ENCODE measurements around the gene GDF7.

The GDF7 gene

DNA sequence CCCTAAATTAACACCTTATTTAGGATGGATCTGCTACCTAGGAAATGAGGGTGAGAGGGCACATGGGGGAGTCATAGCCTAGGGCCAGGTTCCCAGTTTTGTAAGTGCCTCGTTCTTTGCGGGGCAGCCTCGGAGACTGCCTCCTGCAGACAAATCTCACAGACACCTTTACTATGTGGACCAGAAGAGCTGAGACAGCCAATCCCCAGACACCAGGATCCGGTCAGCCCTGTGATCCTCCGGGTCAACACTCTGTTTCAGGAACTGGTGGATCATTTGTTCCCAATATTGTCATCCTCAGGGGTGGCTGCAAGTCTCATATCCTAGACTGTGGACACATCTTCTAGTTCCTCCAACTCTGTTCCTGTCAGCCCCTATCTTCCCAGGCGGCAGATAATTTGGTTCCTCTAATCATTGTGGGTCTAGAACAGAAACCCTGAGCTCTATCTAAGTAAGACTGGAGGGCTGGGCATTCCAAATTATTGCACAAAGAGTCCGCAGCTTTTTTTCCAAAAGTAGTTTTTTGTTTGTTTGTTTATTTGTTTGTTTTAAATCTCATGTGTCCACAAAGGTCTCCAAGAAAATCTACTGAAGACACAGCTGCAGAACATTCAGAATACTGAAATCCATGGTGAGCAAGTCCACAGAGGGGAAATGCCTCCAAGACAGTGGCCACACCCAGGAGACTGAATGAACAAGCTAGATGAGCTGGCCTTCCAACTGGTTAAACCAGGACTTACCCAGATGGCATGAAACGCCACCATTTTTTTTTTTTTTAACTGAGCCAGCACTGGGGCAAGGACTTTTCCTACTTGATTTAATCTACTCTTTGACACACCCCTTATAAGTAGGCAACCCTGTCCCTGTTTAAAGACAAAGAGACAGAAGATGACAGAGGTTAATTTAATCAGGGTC lies 6.2 kb upstream of the GDF7 start:
- no peak for DNase-seq (ENCODE audit: low read depth in 2 of 2, low spot score in 1 of 2)

DNA sequence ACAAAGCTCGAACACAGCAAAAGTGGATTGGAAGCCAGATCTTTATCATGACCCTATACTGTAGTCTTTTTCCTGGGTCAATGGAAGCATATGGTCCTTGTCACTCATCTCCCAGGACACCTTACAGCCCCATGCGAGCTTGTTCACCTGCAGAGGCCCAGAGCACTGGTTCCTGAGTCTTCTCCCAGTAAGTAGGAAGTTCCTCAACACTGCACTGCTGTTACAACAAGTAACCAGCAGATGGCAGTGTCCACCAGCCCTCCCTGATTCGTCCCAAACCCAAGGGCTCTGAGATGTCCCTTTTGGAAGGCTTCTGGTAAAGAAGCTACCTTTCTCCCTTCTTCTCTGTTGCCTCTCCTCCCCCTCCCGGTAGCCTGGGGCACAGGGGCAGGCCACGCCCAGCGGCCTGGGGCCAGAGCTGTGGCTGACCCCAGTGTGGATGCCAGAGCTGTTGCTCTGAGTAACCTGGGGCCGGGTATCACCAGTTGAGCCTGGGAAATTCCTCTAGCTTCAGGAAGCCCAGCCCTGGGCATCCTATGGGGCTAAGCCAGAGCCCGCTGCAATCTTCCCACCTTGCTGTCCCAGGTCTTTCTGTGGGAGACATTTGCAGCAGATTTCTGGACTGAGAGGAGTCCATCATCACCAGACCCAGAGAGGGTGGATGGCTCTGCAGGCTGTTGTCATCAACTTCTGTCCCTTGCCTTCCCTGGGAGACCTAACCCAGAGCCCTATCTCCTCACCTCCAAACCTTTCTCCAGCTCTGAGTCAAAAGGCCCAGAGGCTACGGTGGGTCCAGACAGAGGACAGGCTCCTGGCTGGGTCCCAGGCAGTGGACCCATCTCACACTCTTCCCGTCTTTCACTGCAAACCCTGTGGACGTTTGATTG lies 5.3 kb upstream of the GDF7 start:
- peak; percentile 32 to 44 for DNase-seq (ENCODE audit: low read depth in 2 of 2, low spot score in 1 of 2)

DNA sequence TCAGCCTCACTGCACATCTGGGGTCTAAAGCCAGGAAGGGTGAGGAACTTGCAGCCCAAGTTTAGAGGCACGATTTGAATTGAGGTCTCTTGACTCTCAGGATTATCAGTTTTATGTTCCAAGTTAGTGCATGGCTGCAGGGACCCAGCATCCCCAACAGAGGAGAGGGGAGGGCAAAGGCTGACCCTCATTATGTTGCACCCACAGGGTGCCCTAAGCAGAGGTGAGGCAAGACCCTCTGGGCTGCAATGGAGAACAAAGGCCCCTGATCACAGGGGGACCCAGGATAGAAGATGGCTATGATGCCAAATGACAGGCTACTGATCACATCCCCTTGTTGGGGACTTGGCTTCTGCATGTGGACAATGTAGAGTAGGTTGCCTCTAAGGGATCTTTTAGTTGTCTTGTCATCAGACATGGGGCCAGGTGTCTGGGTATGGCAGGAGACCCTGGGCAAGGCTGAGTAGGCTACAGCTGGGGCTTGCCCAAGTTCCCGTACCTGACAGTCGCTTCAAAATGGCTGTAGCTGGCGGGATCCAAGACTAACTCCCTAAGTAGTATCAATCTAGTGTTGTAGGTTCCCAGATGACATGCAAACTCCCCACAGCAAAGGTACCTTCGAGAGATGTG lies 4.5 kb upstream of the GDF7 start:
- DNase-seq (ENCODE audit: low read depth in 2 of 2, low spot score in 1 of 2): no peak

DNA sequence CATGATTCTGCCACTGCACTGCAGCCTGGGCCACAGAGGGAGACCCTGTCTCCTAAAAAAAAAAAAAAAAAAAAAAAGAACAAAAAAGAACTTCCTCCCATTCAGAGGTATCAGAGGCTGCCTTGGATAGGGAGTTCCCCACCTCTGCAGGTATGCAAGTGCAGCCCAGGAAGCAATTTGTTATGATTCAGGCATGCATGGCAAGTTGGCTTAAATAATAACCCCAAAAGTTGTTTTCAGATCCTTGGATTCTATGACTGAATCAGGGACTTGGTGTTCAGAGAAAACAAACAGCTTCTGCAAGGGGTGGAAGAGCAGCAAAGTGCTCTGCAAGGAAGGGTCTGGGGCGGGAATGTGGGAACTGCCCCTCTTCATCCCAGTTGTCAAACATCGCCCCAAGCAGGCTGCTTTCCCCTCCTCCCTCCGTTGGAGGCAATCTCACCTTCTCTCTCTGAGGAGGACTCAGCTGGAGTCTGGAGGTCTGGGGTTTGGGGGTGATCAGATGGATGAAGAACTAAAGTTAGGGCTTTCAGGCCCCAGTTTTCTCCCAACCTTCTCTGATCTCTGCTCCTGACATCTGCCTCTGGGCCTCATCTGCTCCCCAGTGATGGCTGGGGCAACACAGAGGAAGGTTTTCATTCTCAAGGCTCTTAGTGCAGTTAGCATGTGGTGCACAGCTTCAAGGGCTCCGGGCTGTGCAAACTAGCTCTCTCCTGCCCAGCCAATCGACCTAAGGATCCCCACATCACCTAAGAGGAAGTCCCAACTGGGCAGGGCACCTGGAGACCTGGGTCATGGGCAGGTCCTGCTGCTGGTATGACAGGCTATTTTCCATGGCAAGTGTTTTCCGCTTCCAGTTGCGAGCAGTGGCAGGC lies 3.5 kb upstream of the GDF7 start:
- no peak for DNase-seq (ENCODE audit: low read depth in 2 of 2, low spot score in 1 of 2)

DNA sequence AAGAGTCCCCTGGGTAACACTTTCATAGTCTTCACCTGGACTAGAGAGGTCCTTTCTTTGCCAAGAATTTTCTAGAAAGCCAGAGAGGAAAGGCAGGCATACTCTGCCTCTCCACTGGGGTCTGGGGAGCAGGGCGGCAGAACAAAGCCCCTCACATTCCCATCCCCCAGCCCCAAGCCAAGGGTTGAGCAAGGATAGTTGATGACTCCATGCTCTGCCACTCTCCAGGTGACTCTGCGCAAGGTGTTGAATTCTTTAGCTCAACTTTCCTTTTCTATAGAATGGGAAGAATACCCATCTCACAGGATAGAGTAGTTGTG lies 2.9 kb upstream of the GDF7 start:
- DNase-seq (ENCODE audit: low read depth in 2 of 2, low spot score in 1 of 2): no peak

DNA sequence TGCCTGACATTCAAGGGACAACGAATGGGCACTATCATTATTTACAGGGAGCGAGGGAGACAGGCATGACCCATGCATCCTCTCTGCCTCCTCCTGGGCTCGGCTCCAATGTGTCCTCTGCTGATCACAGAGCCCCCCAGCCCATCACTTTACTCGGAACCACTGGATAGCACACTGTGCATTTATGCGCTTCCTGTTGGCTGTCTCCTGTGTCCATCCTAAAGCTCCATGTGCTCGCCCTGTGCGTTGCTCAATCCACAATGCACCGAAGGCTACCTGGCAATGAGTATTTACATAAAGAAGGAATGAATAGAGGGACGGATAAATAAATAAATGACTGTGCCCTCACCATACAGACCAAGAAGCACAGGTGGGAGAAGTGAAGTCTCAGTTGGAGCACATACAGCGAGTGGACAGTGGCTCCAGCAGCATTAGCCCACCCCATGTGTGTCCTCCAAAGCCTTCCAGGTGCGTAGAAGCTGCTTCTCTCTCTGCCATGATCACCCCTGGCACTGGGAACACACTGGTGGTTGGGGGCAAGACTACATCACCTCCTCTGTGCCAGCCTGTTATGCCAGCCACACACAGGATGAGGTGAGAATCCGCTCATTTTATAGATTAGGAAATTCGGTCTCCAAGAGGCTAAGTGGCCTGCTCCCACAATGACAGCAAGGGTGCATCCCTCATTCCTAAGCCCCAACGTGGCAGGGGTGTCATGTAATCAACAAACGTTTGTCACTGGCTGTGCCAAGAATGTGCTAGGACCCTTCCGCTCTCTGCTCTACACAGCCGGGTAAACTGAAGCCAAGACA lies 2.3 kb upstream of the GDF7 start:
- no peak for DNase-seq (ENCODE audit: low read depth in 2 of 2, low spot score in 1 of 2)

DNA sequence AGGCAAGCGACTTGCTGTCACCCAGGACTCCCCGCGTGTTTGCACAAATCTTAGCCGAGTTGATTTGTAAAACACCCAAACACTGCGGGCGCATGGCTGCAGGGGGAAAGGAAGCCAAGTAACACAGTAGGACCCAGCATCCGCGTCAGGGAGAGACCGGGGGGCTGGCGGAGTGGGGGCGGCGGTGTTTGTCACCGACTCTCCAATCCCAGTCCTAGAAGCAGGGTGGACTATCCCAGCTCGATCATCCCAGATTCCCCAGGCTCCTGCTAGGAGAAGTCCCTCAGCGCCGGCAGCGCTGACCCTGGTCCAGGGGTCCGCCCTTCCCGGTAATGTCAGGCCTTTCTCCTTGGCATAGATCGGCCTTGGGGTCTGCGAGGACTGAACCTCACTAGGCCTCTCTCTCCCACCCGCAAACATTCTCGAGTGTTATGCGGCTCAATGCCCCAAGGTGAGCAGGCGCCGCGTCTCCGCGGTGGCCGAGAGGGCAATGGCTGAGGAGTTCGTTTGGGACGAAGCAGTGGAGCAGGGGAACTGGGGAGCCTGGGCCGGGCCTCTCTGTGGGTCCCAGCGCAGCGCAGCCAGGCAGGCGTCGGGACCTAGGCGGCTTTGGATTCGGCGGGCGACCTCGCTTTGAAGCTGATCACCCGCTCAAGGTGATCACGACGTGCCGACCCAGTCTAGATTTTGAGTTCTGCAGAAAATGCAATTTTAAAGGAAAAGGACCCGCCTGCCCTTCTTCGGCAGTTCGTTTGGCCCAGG lies 1.5 kb upstream of the GDF7 start:
- DNase-seq (ENCODE audit: low read depth in 2 of 2, low spot score in 1 of 2): no peak

DNA sequence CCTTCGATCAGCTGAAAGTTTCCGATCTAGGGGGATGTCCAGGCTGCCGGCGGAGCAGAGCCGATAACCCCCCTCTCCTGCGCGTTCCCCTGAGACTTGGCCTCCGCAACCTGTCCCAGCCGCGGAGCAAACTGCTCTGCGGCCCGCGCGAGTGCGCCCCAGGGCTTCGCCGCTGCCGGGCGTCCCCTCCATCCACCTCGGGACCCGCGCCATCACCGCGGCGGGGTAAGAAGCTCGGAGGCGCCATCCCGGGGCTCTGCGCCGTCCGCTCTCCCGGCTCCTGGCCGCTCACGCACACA lies 990 bp upstream of the GDF7 start:
- DNase-seq (ENCODE audit: low read depth in 2 of 2, low spot score in 1 of 2): no peak

DNA sequence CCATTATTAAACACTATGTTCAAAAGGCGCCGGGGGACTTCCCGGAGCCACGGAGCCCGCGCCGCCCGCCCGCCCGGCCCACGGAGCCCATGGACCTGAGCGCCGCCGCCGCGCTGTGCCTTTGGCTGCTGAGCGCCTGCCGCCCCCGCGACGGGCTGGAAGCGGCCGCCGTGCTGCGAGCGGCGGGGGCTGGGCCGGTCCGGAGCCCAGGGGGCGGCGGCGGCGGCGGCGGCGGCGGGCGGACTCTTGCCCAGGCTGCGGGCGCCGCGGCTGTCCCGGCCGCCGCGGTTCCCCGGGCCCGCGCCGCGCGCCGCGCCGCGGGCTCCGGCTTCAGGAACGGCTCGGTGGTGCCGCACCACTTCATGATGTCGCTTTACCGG lies 197 bp downstream of the GDF7 start:
- no peak for DNase-seq (ENCODE audit: low read depth in 2 of 2, low spot score in 1 of 2)

DNA sequence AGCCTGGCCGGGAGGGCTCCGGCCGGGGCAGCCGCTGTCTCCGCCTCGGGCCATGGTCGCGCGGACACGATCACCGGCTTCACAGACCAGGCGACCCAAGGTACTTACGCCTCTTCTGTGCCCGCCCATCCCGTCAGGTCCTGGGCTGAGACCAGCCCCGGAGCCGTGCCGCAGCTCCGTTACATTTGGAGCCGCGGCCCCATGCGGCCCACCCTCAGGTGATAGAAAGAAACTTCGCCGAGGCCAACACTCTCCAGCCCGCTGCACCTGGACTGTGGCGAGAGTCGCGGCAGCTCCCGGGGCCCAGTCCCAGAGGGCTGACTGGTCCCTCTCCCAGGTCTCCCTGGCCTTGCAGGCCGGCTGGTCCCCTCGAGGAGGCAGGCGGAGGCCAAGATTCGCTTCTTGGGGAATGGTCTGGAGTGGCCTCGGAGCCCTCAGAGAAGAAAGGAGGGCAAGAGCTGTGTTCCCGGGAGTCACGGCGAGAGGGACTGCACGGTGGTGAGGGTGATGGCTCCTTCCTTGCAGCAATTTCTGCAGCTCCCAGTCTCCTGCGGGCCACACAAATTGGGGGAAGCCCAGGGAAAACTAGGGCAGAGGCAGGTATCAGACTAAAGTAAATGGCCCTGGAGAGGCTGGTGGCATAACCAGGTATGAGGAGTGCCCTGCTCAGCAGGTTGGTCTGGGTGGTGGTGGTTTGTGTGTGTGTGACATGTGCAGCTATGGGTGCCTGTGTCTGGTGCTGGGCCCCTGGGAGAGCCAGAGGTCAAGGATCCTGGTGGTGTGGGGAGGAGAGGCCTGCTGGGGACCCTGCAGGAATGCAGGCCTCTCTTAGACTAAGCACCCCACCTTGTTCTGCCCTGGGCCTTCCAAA lies 822 bp downstream of the GDF7 start:
- DNase-seq (ENCODE audit: low read depth in 2 of 2, low spot score in 1 of 2): no peak

DNA sequence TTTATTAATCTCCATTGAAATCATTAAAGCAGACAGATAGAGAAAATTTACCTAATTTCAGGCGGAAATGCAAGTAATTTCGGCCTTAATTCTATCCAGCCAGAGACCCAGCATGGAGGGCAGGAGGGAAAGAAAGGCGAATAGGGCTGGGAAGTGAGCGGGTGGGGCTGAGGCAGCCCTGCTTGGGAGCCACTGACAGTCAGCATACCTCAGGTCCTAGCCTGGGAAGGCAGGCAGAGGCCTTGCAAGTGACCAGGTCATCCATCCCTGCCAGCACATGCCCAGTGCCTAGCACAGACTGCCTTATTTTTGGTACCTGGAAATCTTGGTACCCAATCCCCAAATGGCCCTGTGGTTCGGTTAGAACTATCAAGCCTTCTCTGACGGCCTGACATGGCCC lies 1.5 kb downstream of the GDF7 start:
- DNase-seq (ENCODE audit: low read depth in 2 of 2, low spot score in 1 of 2): no peak

DNA sequence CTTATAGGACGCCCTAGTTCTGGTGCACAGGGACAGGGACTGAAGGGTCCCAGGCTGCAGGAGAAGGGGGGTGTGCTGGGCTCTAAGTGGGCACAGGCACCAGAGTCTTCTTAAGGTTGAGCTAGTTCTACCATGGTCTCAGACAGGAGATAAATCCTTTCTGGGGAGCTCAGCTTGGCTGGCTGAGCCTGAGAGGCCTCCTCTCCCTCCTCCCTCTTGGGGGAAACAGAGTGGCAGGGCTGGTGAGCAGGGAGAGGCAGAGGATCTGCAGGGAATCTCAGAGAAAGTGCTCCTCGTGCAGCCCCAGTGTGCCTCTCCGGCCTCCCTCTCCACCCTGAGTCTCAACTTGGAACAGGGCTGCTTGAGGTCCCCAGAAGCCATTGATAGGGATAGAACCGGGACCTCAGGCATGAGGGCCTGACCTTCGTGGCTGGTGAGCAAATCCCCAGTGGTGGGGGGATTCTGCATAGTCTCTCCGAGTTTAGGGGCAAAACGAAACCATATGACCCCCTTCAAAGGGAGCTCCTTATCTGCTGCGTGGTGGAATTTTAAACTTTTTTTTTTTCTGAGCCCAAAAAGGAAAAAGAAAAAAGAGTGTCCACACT lies 2.0 kb downstream of the GDF7 start:
- no peak for DNase-seq (ENCODE audit: low read depth in 2 of 2, low spot score in 1 of 2)

DNA sequence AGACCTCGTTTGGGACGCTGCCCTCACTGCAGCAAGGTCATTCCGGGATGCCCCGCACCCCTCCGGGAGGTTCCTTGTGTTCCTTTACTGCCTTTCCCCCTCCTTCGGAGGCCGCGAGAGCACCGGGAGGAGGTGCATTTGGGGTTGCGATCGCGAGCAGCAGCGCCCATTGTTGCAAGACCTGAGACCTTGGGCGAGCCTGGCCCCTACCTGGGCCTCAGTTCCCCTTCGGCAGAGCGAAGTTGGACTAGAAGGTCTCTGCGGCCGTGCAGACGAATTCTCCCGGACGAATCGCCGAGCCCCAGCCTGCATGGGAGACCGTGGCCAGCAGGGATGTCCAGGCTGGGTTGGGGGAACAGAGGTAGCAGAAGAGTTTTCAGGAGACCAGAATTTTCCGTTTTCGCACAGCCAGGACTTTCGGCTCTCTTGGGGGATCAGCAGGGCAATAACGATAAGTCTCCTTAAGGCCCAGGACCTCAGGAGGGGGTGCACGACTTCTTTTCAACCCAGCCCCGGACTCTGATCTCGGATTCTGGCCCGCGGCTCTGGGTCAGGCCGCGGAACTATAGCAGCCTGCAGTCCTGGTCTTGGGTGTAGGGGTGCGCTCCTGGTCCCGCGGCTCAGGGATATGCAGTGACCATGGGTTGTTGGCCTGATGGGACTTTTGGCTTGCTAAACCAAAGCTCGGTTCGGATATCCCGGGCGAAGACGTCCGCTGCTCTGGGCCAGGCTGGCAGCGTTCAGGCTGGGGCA lies 2.8 kb downstream of the GDF7 start:
- DNase-seq (ENCODE audit: low read depth in 2 of 2, low spot score in 1 of 2): no peak

DNA sequence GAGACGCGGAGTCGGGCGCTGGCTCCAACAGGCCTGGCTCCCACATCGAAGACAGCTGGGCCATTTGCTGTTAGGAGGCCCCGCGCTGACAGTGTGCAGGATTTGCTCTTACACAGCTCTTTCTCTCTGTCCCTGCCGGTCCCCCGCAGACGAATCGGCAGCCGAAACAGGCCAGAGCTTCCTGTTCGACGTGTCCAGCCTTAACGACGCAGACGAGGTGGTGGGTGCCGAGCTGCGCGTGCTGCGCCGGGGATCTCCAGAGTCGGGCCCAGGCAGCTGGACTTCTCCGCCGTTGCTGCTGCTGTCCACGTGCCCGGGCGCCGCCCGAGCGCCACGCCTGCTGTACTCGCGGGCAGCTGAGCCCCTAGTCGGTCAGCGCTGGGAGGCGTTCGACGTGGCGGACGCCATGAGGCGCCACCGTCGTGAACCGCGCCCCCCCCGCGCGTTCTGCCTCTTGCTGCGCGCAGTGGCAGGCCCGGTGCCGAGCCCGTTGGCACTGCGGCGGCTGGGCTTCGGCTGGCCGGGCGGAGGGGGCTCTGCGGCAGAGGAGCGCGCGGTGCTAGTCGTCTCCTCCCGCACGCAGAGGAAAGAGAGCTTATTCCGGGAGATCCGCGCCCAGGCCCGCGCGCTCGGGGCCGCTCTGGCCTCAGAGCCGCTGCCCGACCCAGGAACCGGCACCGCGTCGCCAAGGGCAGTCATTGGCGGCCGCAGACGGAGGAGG lies 3.5 kb downstream of the GDF7 start:
- no peak for DNase-seq (ENCODE audit: low read depth in 2 of 2, low spot score in 1 of 2)

DNA sequence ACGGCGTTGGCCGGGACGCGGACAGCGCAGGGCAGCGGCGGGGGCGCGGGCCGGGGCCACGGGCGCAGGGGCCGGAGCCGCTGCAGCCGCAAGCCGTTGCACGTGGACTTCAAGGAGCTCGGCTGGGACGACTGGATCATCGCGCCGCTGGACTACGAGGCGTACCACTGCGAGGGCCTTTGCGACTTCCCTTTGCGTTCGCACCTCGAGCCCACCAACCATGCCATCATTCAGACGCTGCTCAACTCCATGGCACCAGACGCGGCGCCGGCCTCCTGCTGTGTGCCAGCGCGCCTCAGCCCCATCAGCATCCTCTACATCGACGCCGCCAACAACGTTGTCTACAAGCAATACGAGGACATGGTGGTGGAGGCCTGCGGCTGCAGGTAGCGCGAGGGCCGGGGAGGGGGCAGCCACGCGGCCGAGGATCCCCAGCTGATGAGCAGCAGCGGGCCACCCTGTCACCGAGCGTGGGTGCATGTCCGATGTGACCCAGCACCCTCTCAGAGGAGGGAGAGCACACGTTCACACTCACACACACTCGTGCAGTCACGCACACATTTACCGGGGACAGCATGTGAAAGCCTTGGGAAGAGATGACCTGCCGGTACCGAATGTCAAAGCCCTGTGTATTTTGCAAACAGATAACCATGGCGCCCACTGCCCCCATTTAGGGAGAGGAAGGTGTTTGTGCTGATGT lies 4.2 kb downstream of the GDF7 start:
- no peak for DNase-seq (ENCODE audit: low read depth in 2 of 2, low spot score in 1 of 2)

DNA sequence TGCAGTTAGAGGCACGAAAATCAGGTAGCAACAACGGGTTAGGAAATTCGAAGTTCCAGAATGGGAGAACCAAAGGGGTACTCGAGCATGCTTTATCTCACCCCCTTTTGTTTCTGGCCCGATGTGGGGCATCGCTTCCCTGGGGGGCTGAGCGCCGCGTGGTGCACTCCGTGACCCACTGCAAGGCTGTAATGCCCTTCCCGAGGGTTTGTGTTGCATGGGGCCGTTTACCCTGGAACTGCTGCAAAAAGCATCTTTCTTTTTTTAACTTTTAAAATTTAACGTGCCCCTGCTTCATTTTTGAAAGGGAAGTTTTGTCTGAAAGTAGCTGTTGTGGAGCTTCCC lies 4.8 kb downstream of the GDF7 start:
- no peak for DNase-seq (ENCODE audit: low read depth in 2 of 2, low spot score in 1 of 2)

Data from stimulated activated CD8-positive, alpha-beta memory T cell treated with anti-CD3 and anti-CD28 coated beads, Interleukin-4, amount 100 ng/mL, for 1 hour (primary cell).